D721Med (cell line): ENCODE measurements around the gene CAB39.
A peak's percentile ranks its signal among the peaks of the same experiment; 100 is the strongest.

Experiments used
- DNase-seq: peaks from one replicate; pipeline ENCODE4 v3.0.0; 2011; ENCODE audit warnings: low spot score; ENCODE audit not compliant: insufficient read length
- FAIRE-seq: peaks from 2 replicates; lab custom pipeline; 2011; peaks lifted over from hg19 to GRCh38; lab: Jason Lieb, UNC
- TF ChIP-seq, protein P1 (sequence below): IDR thresholded peaks from 2 replicates; pipeline ENCODE4 v1.5.1; 2012; ENCODE audit warnings: mild to moderate bottlenecking, control low read depth; ENCODE audit not compliant: insufficient read depth; ENCODE audit errors: missing control alignments

Gene CAB39

GRCh38 chr2:230668184-230668938 lies 44.3 kb upstream of the CAB39 start:
- TF ChIP-seq, protein P1, sequence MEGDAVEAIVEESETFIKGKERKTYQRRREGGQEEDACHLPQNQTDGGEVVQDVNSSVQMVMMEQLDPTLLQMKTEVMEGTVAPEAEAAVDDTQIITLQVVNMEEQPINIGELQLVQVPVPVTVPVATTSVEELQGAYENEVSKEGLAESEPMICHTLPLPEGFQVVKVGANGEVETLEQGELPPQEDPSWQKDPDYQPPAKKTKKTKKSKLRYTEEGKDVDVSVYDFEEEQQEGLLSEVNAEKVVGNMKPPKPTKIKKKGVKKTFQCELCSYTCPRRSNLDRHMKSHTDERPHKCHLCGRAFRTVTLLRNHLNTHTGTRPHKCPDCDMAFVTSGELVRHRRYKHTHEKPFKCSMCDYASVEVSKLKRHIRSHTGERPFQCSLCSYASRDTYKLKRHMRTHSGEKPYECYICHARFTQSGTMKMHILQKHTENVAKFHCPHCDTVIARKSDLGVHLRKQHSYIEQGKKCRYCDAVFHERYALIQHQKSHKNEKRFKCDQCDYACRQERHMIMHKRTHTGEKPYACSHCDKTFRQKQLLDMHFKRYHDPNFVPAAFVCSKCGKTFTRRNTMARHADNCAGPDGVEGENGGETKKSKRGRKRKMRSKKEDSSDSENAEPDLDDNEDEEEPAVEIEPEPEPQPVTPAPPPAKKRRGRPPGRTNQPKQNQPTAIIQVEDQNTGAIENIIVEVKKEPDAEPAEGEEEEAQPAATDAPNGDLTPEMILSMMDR: no peak
- DNase-seq (no peak), FAIRE-seq (no peak)

DNA sequence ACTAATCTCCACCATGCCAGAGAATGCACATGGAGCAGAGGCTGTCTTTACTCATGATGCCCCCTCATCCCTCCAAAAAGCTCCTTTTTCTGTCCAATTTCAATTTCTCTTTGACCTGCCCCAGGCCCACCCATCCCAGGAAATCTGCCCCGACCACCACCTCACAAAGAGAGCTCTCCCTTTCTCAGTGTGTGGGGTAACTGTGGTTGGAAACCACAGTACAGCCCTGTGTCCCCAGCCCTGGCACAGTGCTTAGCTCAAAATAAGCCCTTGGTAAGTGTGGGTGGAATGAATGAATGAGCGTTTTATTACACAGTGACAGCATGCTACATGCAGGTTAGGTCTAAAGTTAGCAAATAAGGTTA lies 43.7 kb upstream of the CAB39 start:
- DNase-seq: no peak
- FAIRE-seq: no peak
- TF ChIP-seq, protein P1: no peak

DNA sequence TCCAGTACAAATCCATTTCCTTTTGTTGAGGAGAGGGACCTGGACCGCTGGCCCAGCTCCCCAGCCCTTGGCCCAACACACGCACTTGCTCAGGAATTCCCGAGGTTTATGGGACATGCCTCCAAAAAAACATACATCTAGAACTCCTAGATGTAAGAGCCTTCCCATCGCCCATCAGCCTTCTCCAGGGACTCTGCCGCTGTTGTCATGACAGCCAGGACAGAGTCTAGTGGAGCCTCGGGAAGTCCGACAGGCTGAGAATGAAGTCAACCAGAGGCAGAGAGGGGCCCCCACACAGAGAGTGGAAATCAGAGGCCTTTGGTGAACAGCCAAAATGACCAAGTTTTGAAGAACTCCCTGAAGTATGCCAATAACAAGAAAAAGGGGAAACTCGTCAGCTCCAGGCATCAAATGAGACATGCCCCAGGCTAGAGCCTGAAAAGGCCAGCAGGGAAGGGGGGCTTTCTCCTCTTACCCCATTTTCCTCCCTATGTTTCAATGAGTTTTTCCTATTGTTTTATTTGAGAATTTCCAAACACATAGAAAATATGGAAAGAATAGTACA lies 43.2 kb upstream of the CAB39 start:
- FAIRE-seq: no peak
- TF ChIP-seq, protein P1: no peak
- no peak for DNase-seq

DNA sequence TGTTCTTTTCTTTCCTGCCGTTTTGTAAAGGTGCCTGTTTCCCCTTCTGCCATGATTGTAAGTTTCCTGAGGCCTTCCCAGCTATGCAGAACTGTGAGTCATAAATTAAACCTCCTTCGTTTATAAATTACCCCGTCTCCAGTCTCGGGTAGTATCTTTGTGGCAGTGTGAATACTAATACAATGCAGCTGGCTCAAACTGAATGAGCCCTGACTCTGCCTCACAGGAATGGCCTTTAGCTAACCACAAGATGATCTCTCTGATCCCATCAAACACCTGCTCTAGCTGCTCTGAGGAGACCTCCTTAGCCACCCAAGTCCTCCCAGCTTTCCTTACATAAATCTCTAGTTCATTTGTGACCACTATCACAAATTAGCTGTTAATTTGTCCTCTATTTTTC lies 41.5 kb upstream of the CAB39 start:
- DNase-seq: peak; percentile 53
- TF ChIP-seq, protein P1: no peak
- no peak for FAIRE-seq

GRCh38 chr2:230672836-230673235 lies 39.8 kb upstream of the CAB39 start:
- FAIRE-seq (no peak), DNase-seq (no peak)
- TF ChIP-seq, protein P1: no peak

DNA sequence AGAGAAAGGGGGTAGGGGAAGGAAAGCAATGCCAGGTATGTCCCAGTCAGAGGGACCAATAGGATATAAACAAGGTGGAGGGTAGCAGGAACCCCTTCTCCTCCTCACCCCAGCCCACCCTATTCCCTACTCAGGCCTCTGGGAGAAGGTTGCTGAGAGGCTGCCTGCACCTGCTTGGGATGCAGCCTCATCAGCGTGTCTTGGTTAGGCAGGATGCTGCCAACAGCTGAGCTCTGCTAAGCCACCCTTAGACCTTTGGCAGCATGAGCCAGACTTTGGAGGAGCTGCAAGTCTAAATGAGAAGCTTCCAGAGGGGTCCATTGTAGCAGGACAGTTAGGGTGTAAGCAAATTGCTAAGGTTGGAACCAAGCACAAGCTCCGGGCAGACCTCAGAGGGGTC lies 38.2 kb upstream of the CAB39 start:
- DNase-seq: no peak
- TF ChIP-seq, protein P1: no peak
- no peak for FAIRE-seq
